Measurements from ENCODE around the gene EPHB2. TPM values are rescaled to one million over a fixed set of nuclear protein-coding genes. Genes with fewer than 3 reads are reported as not detected.

Gene EPHB2
- total RNA-seq, 1 donor from 2014 or later, result 130 TPM

GRCh38 chr1:22791831-22792347, 81.2 kb downstream of the EPHB2 start:
- DNase-seq (ENCODE audit: low spot score in 2 of 2, unreplicated experiment in 2 of 2), result no peak
- Mint-ChIP-seq H3K4me1 (peaks cover 65% of the 10 kb centered on the region), H3K27ac (peak overlapping the region; percentile 64)

GRCh38 chr1:22792396-22793160, 81.9 kb downstream of the EPHB2 start:
- no peak for TF ChIP-seq CTCF (IDR thresholded peaks at IDR 0.05; ENCODE audit: unreplicated experiment)
- H3K36me3 Mint-ChIP-seq, result peaks cover 3% of the 10 kb centered on the region
- H3K9me3 Mint-ChIP-seq, result no peaks in the 10 kb centered on the region
- H3K27ac Mint-ChIP-seq, result peak overlapping the region; percentile 64
- no peak overlapping the region for H3K4me3 Mint-ChIP-seq
- no peak for DNase-seq (ENCODE audit: low spot score in 2 of 2, unreplicated experiment in 2 of 2)
- H3K4me1 Mint-ChIP-seq, result peaks cover 60% of the 10 kb centered on the region
- H3K27me3 Mint-ChIP-seq (ENCODE audit: low read depth), result no peaks in the 10 kb centered on the region

More at GRCh38 chr1:22791831-22792347, 81.2 kb downstream of the EPHB2 start:
- Mint-ChIP-seq H3K36me3 (peaks cover 3% of the 10 kb centered on the region), H3K9me3 (no peaks in the 10 kb centered on the region), H3K27me3 (ENCODE audit: low read depth) (no peaks in the 10 kb centered on the region), H3K4me3 (no peak overlapping the region)
- no peak for TF ChIP-seq CTCF (IDR thresholded peaks at IDR 0.05; ENCODE audit: unreplicated experiment)

GRCh38 chr1:22793647-22794046, 83.0 kb downstream of the EPHB2 start:
- peaks cover 3% of the 10 kb centered on the region for H3K36me3 Mint-ChIP-seq
- peaks cover 50% of the 10 kb centered on the region for H3K4me1 Mint-ChIP-seq
- H3K27ac Mint-ChIP-seq, result no peak overlapping the region
- no peaks in the 10 kb centered on the region for H3K27me3 Mint-ChIP-seq (ENCODE audit: low read depth)
- no peaks in the 10 kb centered on the region for H3K9me3 Mint-ChIP-seq
- DNase-seq (ENCODE audit: low spot score in 2 of 2, unreplicated experiment in 2 of 2), result no peak
- no peak for TF ChIP-seq CTCF (IDR thresholded peaks at IDR 0.05; ENCODE audit: unreplicated experiment)
- H3K4me3 Mint-ChIP-seq, result no peak overlapping the region

- no peak for TF ChIP-seq CTCF (IDR thresholded peaks at IDR 0.05; ENCODE audit: unreplicated experiment)
- peaks cover 6% of the 10 kb centered on the region for H3K36me3 Mint-ChIP-seq
- no peak overlapping the region for H3K27ac Mint-ChIP-seq
- no peak overlapping the region for H3K4me3 Mint-ChIP-seq
- DNase-seq (ENCODE audit: low spot score in 2 of 2, unreplicated experiment in 2 of 2), result no peak
- H3K9me3 Mint-ChIP-seq, result no peaks in the 10 kb centered on the region
- H3K27me3 Mint-ChIP-seq (ENCODE audit: low read depth), result no peaks in the 10 kb centered on the region
- H3K4me1 Mint-ChIP-seq, result peaks cover 38% of the 10 kb centered on the region
Measured at GRCh38 chr1:22794647-22795365, 84.2 kb downstream of the EPHB2 start.

GRCh38 chr1:22795366-22795714, 84.7 kb downstream of the EPHB2 start:
- peak overlapping the region; percentile 76 for H3K27ac Mint-ChIP-seq
- no peaks in the 10 kb centered on the region for H3K9me3 Mint-ChIP-seq
- no peak for DNase-seq (ENCODE audit: low spot score in 2 of 2, unreplicated experiment in 2 of 2)
- peaks cover 6% of the 10 kb centered on the region for H3K36me3 Mint-ChIP-seq
- H3K27me3 Mint-ChIP-seq (ENCODE audit: low read depth), result no peaks in the 10 kb centered on the region
- peaks cover 33% of the 10 kb centered on the region for H3K4me1 Mint-ChIP-seq
- no peak for TF ChIP-seq CTCF (IDR thresholded peaks at IDR 0.05; ENCODE audit: unreplicated experiment)
- H3K4me3 Mint-ChIP-seq, result no peak overlapping the region
